CD4-positive, alpha-beta T cell (primary cell): ENCODE measurements around the gene GGTLC1. TPM values are rescaled to one million over a fixed set of nuclear protein-coding genes. Genes with fewer than 3 reads are reported as not detected.

Experiments
- ATAC-seq: fragments of 200-7000 bp; cut with Tn5 transposase; one replicate; pipeline ENCODE4 v1.10.0; 2022; ENCODE audit warnings: mild to moderate bottlenecking; ENCODE audit not compliant: poor library complexity
- CTCF ChIA-PET: fragments of 350-600 bp; sonication (Branson Sonifier 250); formaldehyde crosslinking; loops from one replicate; lab custom pipeline; 2021; ENCODE audit warnings: antibody characterized with exemption, inconsistent platforms; lab: Charles Lee
- POLR2A ChIA-PET: fragments of 350-600 bp; sonication (Branson Sonifier 250); formaldehyde crosslinking; loops from one replicate; lab custom pipeline; 2021; ENCODE audit warnings: antibody characterized with exemption, inconsistent platforms; lab: Charles Lee
- DNase-seq, 14 experiments: peaks; one replicate each; pipeline ENCODE4 v3.0.0-alpha.2; 2013 to 2020; ENCODE audit warnings: mixed read lengths in 2 of 14
- H3K27ac ChIP-seq, 2 donors: one replicate each; pipeline versions ENCODE4 v1.5.1 to v1.7.0; 2013; ENCODE audit warnings: low read length in 2 of 2, low read depth in 1 of 2, mild to moderate bottlenecking in 1 of 2
- H3K27me3 ChIP-seq, 2 experiments: 1 replicate in 1 of 2; 2 replicates in 1 of 2; pipeline versions ENCODE4 v1.6.1 to v1.7.0; 2013; ENCODE audit warnings: low read length in 2 of 2, control low read depth in 1 of 2, mild to moderate bottlenecking in 1 of 2, moderate library complexity in 1 of 2; ENCODE audit not compliant: insufficient read depth in 2 of 2, control insufficient read depth in 1 of 2
- H3K36me3 ChIP-seq: one replicate; pipeline ENCODE4 v1.6.1; 2013; ENCODE audit warnings: low read length, control low read depth; ENCODE audit not compliant: insufficient read depth
- H3K4me1 ChIP-seq: one replicate; pipeline ENCODE4 v1.6.1; 2013; ENCODE audit warnings: low read length, control low read depth; ENCODE audit not compliant: insufficient read depth
- H3K4me3 ChIP-seq: one replicate; pipeline ENCODE4 v1.5.1; 2013; ENCODE audit warnings: mild to moderate bottlenecking, low read length, moderate library complexity
- H3K9me3 ChIP-seq, 2 experiments: 1 replicate in 1 of 2; 2 replicates in 1 of 2; pipeline versions ENCODE4 v1.6.1 to v1.7.0; 2013; ENCODE audit warnings: low read length in 2 of 2, mild to moderate bottlenecking in 2 of 2, control low read depth in 1 of 2, moderate library complexity in 1 of 2; ENCODE audit not compliant: control insufficient read depth in 1 of 2, insufficient read depth in 1 of 2
- H3K27ac Mint-ChIP-seq: one replicate; pipeline ENCODE4 v1.8.0; 2020; ENCODE audit warnings: mixed read lengths
- H3K27me3 Mint-ChIP-seq: one replicate; pipeline ENCODE4 v1.8.0; 2021; ENCODE audit warnings: mixed read lengths
- H3K36me3 Mint-ChIP-seq: one replicate; pipeline ENCODE4 v1.8.0; 2021; ENCODE audit warnings: low read depth, mixed read lengths
- H3K4me1 Mint-ChIP-seq: one replicate; pipeline ENCODE4 v1.8.0; 2021; ENCODE audit warnings: low read depth, mixed read lengths
- H3K4me3 Mint-ChIP-seq: one replicate; pipeline ENCODE4 v1.8.0; 2020; ENCODE audit warnings: mild to moderate bottlenecking, mixed read lengths
- H3K9me3 Mint-ChIP-seq: one replicate; pipeline ENCODE4 v1.8.0; 2020; ENCODE audit warnings: mixed read lengths
- intact Hi-C, 2 experiments: fragments of 100-400 bp; cut with DNase I in 1 of 2; cut with micrococcal nuclease in 1 of 2; formaldehyde crosslinking; loops; one replicate each; pipeline versions ENCODE4 v1.15.1 to v1.9.0; 2023 to 2025; cut with DNase I, micrococcal nuclease
- polyA plus RNA-seq, 2 donors: library from polyadenylated mRNA; unstranded; fragments of 120-200 nt; gene quantifications; one replicate each; pipeline ENCODE4 v1.2.1, GENCODE V29; 2013
- total RNA-seq, 174 experiments: library from RNA in 2 of 174; stranded (reverse) in 2 of 174; gene quantifications; one replicate each; pipeline ENCODE4 v1.2.3 and lab custom pipeline; 2021 to 2026
- TF ChIP-seq, protein P1 (sequence below): fragments of 200-600 bp; IDR thresholded peaks from one replicate; pipeline ENCODE4 v1.8.0; 2022; ENCODE audit warnings: antibody characterized with exemption, mild to moderate bottlenecking

Gene GGTLC1
- not detected for total RNA-seq
- polyA plus RNA-seq (2013, experiment 1 of 2) = not detected
- not detected for polyA plus RNA-seq (2013, experiment 2 of 2)
- total RNA-seq (lab: John Stamatoyannopoulos, UW) = 0 to 0.20 (median 0) reads per million in 172 experiments

DNA sequence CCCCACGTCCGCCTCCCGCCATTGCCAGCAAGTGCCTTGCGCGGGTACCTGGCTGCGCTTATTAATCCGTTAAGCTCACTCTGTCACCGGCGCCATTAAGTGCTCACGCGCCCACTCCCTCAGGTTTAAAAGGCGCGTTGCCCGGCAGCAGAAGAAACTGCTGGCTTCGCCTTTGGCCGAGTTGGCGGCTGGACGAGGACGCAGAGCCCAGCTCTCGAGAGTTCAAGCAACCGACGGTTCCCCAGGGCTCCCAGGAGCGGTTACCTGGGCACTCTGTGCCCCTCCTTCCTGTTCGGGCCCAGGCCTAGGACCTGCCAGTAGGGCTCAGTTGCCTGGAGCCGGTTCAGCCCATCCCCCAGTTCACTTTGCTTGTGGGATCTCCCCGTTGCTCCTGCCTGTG, at the start of gene GGTLC1:
TSS of gene GGTLC1 (minus strand) at position 219 of the 400 bp plus-strand sequence. CDS start 2,168 bp downstream, outside the sequence.
- H3K4me3 ChIP-seq = no peak within 1 kb of the TSS
- H3K9me3 ChIP-seq = peaks cover 0 to 4% of the 10 kb centered on the region in 2 experiments
- TF ChIP-seq, protein P1, sequence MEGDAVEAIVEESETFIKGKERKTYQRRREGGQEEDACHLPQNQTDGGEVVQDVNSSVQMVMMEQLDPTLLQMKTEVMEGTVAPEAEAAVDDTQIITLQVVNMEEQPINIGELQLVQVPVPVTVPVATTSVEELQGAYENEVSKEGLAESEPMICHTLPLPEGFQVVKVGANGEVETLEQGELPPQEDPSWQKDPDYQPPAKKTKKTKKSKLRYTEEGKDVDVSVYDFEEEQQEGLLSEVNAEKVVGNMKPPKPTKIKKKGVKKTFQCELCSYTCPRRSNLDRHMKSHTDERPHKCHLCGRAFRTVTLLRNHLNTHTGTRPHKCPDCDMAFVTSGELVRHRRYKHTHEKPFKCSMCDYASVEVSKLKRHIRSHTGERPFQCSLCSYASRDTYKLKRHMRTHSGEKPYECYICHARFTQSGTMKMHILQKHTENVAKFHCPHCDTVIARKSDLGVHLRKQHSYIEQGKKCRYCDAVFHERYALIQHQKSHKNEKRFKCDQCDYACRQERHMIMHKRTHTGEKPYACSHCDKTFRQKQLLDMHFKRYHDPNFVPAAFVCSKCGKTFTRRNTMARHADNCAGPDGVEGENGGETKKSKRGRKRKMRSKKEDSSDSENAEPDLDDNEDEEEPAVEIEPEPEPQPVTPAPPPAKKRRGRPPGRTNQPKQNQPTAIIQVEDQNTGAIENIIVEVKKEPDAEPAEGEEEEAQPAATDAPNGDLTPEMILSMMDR = no peak
- Mint-ChIP-seq H3K4me3 (no peak within 1 kb of the TSS), H3K27ac (no peak within 1 kb of the TSS), H3K27me3 (no peaks in the 10 kb centered on the region), H3K4me1 (no peaks in the 10 kb centered on the region), H3K36me3 (no peaks in the 10 kb centered on the region), H3K9me3 (no peaks in the 10 kb centered on the region)
- ChIA-PET POLR2A (no interaction called here), CTCF (no interaction called here)
- ATAC-seq (no peak), DNase-seq (no peak)
- intact Hi-C loops = no loop called here
- H3K27me3 ChIP-seq = no peaks in the 10 kb centered on the region
- no peak within 1 kb of the TSS for H3K27ac ChIP-seq
- no peaks in the 10 kb centered on the region for H3K4me1 ChIP-seq
- H3K36me3 ChIP-seq = no peaks in the 10 kb centered on the region

DNA sequence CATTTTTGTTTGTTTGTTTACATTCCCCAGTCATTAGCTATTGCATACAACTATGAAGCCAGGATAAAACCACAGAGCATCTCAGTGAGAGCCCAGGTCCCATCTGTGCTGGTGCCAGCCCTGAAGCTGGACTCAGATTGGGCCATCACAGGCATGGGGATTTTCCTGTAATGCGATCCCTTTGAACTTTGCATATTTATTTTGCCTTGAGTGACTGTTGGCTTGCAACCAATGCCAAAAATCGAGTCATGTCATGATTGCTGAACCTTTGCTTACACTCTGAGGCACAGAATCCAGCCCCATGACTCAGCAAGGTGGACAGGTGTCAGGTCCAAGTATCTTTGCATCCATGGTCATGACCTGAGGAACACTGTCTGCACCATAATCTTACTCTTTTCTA, 46.2 kb upstream of the GGTLC1 start:
- H3K4me1 ChIP-seq = peaks cover 24% of the 10 kb centered on the region
- ChIA-PET POLR2A (no interaction called here), CTCF (no interaction called here)
- TF ChIP-seq, protein P1 = no peak
- peaks cover 24% of the 10 kb centered on the region for H3K4me1 Mint-ChIP-seq
- H3K9me3 Mint-ChIP-seq = peaks cover 4% of the 10 kb centered on the region
- DNase-seq (no peak), ATAC-seq (no peak)
- no peak overlapping the region for H3K27ac ChIP-seq
- H3K4me3 ChIP-seq = no peak overlapping the region
- H3K36me3 Mint-ChIP-seq = no peaks in the 10 kb centered on the region
- no peaks in the 10 kb centered on the region for H3K9me3 ChIP-seq
- no peak overlapping the region for H3K4me3 Mint-ChIP-seq
- H3K27me3 ChIP-seq = no peaks in the 10 kb centered on the region
- no peak overlapping the region for H3K27ac Mint-ChIP-seq
- H3K27me3 Mint-ChIP-seq = no peaks in the 10 kb centered on the region
- intact Hi-C loops = no loop called here
- no peaks in the 10 kb centered on the region for H3K36me3 ChIP-seq

DNA sequence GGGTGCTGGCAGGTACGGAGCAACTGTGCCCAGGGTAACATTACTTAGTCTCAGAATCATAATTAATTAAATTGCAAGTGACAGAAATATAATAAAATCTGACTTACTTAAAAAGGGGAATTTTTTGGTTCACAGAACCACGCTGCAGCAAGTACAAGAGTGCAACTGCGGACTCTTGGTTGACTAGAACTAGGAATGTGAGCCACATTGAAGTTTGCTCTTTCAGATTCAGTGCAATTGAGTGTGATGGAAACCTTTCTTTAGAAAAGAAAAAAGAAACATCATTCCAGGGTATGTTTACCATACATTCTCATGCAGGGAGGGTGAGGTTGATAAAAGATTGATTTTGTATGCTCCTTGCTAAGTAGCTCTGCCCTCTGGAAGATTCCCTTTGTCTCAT, 45.0 kb upstream of the GGTLC1 start:
- no peak overlapping the region for H3K4me3 ChIP-seq
- DNase-seq (no peak), ATAC-seq (no peak)
- Mint-ChIP-seq H3K27me3 (no peaks in the 10 kb centered on the region), H3K4me1 (peaks cover 33% of the 10 kb centered on the region), H3K4me3 (no peak overlapping the region), H3K27ac (no peak overlapping the region), H3K9me3 (peaks cover 10% of the 10 kb centered on the region), H3K36me3 (no peaks in the 10 kb centered on the region)
- intact Hi-C loops = no loop called here
- H3K27me3 ChIP-seq = no peaks in the 10 kb centered on the region
- POLR2A ChIA-PET = no interaction called here
- CTCF ChIA-PET = no interaction called here
- no peak overlapping the region for H3K27ac ChIP-seq
- no peaks in the 10 kb centered on the region for H3K9me3 ChIP-seq
- TF ChIP-seq, protein P1 = no peak
- peaks cover 24% of the 10 kb centered on the region for H3K4me1 ChIP-seq
- no peaks in the 10 kb centered on the region for H3K36me3 ChIP-seq
